HG03457 (cell line): ENCODE results near the gene FAM89B.

Source experiments
- ATAC-seq: cut with Tn5 transposase; IDR thresholded peaks from one replicate; pipeline ENCODE4 v1.9.1; 2021; ENCODE audit warnings: moderate number of reproducible peaks; ENCODE audit not compliant: unreplicated experiment

The FAM89B gene

DNA sequence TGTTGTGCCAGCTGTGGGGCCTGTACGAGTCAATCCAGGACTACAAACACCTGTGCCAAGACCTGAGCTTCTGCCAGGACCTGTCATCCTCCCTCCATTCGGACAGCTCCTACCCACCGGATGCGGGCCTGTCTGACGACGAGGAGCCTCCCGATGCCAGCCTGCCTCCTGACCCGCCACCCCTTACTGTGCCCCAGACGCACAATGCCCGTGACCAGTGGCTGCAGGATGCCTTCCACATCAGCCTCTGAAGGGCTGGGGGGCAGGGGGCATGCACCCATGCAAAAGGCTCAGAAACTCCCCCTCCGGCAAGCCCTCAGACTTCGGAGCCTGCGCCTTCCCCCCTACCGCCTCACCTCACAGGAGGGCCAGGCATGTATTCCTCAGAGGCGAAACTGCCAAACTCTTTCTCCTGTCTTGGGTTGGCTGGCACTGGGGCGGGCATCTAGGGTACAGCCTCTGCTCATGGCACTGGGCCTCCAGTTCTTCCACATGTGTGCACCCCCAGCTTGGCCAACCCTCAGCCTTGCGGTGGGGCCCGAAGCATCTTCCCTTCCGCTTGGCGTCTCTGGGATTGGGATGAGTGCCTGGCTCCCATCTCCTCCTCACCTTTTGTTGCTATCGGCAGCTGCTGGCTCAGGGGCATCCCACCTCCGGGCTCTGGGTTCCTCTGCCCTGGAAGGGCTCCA is 1.2 kb downstream of the FAM89B start:
- ATAC-seq, result no peak

DNA sequence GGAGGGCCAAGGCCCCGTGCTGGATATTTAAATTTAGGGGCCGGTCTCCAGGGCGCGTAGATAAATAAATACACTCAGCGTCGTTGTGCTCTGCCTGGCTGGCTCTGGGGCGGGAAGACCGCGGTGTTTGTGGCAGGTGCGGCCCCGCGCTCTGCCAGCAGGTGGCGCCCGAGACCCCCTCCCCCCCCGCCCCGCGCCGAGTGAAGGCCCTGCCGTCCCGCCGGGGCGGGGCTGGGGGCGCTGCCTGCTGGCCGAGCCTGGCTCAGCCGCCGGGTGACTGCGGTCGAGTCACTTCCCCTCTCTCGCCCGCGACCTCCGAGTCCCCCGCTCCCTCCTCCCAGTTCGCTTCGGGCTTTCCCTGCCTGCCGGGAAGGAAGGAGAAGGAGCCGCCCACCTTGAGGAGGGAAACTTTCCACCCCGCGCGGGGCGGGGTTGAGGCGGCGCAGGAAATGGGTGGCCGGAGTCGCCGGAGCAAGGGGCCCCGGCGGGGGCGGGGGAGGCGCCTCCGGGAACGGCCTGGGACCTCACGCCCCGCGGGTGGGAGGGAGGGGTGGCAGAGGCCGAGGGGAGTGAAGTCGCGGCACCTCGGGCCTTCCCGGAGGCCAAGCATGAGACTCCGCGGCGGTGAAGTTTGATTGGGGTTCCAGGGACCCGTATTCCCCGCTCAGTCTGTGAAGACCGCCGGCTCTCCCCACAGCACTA is 1.9 kb downstream of the FAM89B start:
- ATAC-seq, result peak; percentile 23

DNA sequence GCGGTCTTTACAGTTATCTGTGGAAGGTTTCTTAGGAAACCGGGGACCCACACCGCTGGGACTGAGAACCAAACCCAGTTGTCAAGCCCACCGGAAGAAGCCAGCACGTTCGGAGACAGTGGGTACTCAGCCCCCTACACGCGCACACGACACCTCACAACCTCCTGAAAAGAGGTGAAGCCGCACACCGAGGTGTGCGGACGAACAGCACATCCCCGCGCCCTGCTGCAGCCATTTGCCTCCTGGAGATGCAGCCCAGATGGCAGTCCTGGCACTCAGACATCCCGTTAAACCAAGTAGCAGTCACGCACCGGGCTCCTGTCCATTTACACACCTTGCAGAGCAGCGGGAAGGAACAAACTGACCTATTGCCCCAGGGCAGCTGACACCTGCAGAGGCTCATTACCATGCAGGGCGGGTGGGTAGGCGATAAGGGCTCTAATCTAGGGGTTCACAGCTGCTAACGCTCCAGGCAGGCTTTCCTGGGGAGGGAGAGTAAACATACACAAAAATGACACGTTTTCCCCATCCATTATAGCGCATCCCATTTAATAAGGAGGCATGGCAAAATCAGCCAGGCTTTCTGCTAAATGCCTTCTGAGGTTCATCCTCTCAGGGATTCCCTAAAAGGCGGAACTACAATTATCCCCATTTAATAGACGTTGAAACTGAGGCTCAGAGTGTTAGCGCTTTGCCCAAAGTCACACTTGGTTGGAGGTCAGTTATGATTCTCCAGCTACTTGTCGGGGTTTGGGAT is 2.7 kb downstream of the FAM89B start:
- ATAC-seq, result no peak

DNA sequence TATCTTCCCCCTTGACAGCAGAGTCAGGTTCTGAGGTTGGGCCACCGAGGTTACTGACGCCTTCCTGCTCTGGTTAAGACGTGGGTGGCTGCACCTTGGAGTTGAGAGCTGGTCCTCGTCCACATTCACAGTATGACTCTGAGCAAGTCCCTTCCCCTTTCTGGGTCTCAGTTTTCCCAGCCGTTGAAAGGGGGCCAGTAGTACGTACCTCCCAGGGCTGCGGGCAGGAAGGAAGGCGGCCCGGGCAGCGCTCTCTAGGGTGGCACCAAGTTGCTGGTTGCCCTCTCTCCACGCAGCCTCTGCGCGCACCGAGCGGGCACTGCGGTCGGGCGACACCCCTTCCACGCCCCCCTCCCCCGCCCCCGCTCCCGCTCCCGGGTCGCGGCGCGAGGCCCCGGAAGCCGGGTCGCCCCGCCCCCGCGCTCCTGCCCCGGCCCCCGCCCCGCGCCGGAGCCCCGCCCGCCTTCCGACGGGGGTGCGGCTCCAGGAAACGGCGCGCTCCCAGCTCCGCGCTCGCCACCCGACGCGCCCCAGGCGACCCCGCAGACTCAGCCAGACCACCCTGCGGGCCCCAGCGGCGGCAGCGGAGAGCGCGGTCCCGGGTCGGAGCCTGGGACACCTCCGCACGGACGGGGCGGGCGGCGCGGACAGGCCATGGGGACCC is 3.4 kb downstream of the FAM89B start, which contains the start of gene EHBP1L1:
TSS of gene EHBP1L1 (plus strand) at position 486 of the 664 bp plus-strand sequence. CDS start 250 bp downstream, outside the sequence.
- ATAC-seq, result no peak

DNA sequence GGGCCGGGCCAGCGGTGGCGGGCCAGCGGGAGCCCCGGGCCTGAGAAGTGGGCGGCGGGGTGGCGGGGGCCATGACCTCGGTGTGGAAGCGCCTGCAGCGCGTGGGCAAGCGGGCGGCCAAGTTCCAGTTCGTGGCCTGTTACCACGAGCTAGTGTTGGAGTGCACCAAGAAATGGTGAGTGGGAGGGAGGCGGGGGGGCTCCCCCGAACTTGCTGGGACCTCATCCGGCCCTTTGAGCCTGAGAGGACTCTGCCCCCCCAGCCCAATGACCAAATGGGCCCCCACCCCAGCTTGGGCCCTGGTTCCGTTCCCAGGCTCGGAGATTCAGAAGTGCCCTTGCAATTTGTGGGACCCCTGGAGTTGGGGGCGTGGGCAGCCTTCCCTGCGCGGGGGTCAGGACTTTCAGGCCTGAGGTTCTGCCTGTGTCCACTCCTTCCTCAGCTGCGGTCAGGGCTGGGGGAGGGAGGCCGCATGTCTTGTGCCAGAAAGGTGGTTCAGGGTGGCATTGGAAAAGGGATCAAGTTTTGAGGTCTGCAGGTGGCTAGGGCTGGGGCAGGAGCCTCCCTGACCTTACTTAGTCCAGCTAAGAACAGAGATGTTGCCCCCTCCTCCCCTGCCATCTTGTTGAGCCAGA is 4.0 kb downstream of the FAM89B start:
- ATAC-seq, result no peak

DNA sequence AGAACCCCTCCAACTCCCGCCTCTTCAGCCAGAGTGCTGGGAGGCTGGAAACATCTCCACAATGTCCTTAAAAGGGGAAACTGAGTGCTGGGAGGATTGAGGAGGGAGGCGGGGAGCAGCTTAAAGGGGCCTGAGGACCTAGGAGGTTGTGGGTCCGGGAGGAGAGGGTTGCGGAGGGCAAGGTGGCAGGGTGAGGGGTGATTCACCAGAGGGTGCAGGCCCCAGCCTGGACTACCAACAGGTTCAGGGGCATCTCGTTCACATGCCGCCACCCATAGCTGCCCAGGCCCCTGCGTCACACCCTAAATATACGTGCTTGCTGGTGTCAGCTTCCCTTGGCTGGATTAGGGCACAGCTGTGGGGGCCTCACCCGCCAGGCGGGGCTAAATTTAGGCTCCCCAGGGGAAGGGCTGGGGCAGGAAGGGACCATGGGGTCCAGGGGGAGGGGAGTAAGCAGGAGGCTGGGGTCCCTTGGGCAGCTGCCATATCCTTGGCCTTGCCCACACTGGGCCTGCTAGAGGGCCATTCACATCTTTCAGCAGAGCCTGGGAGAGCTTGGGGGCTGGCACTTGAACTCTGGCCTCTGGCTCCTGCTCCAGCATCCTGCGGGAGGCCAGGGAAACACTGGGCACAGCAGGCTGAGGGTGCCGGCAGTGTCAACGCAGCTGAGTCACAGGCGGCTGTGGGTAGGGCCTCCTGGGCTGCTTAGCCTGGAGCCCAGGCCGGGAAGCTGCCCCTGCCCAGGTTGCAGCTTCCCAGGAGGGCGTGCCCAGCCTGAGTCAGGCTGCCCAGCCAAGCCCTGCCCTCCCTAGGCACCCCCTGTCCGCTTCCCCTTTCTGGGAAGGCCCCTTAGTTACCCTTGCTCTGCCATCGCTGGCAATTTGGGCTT is 4.8 kb downstream of the FAM89B start:
- no peak for ATAC-seq

DNA sequence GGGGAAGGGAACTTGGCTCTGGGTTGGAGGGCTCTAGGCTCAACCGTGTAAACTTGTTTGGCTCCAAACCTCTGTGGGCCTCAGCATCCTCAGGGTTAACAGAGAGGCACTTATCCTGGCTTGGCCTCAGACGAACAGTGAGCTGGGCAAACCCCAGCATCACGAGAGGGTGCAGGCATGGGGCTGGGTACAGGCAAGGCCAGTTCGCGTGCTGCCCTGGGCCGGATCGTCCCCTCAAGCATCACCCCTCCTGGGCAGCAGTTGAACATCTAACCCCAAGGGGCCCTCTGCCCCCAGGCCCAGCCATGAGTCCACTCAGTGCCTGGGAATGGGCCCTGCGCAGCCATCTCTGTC is 5.4 kb downstream of the FAM89B start:
- ATAC-seq, result no peak

DNA sequence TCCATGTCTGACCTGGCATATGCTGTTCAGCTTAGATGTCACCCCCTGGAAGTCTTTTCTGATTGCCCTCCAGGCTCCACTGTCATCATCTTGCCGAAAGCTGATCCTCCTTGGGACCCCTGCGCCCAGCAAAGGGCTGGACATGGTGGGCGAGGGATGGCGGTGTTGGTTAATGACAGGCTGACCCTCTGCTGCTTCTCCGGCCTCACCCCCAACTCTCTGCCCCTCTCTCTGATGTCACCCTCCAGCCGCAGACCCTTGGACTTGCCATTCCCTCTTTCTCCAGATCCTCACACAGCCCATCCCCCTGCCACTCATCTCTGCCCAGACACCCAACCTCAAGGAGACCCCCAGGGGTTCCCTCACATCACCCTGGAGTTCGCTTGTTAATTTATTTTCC is 5.8 kb downstream of the FAM89B start:
- no peak for ATAC-seq

DNA sequence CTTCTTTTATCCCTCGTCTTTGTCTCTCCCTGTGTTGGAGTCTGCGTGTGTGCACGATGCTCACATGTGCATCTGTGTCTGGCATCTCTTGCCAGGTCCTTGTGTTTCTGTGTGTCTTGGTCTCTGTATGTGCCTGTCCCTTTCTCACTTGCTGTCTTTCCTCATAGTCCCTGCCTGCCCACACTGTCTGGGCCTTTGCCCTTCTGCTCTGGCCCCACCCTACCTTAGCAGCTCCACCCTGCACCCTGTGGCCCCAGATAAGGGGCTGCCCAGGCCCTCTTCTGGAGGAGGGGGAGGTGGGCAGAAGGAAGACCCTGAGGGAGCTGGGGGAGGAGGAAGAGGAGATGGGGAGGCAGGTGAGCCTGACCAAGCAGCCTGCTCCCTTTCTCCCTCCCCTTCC is 6.3 kb downstream of the FAM89B start:
- no peak for ATAC-seq

DNA sequence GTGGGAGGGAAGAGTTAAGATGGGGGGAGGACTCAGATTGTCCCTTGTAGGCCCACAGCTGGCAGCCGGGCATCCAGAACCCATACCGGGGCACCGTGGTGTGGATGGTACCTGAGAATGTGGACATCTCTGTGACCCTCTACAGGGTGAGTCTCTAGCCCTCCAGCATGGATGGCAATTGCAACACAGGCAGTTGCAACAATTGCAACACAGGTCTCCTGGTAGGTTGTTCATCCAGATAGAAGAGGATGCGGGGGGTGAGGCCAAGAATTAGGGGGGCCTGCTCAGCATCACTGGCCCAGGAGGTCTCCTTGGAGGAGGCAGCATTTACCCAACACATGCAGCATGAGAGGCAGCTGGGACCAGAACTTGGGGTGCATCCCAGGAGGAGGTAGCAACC is 7.0 kb downstream of the FAM89B start:
- ATAC-seq, result no peak

DNA sequence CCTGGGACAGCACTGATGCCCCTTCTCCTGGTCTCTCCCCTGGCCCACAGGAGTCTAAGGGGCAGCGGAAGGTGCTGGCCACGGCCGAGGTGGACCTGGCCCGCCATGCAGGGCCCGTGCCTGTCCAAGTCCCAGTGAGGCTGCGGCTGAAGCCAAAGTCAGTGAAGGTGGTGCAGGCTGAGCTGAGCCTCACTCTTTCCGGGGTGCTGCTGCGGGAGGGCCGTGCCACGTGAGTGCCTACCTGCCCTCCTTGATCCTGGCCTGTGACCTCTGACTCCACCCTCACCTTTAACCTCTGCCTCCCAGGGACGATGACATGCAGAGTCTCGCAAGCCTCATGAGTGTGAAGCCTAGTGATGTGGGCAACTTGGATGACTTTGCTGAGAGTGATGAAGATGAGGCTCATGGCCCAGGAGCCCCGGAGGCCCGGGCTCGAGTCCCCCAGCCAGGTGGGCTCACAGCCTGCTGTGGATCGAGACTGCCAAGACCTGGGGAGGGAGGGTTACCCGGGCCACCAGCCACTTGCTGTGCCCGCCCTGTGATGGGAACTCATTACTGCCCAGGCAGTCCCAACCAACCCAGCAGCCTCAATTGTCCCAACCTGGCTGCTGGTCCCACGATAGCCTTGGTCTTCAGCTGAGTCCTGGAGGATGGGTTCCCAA is 7.8 kb downstream of the FAM89B start:
- no peak for ATAC-seq

DNA sequence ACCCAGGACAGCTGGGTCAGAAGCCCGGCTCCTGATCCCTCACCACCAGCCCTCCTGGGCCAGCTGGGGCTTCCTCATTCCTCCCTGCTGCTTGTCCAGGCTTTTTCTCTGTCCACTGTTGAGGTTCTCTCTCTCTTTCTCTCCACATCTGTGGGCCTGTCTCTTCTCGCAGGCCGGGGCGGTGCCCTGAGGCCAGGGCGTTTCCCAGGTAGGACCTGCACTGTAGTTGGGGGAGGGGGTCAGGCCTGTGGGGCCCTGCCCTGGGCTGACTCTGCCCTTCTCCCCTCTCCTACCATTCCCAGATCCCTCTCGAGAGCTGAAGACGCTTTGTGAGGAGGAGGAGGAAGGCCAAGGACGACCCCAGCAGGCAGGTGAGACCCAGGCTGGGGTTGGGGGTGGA is 8.4 kb downstream of the FAM89B start:
- no peak for ATAC-seq

DNA sequence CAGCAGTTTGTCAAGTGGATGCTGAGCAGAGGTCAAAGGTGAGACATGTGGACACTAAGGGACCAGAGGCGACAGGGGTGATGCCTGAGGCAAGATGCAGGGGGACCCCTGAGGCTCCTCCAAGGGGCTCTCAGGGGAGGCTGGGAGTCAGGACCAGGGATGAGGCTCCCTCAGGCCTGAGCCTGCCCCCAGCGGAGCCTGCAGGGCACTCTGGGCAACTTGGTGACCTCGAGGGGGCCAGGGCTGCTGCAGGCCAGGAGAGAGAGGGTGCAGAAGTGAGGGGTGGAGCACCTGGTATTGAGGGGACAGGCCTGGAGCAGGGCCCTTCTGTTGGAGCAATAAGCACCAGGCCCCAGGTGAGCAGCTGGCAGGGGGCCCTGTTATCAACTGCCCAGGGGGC is 9.6 kb downstream of the FAM89B start:
- no peak for ATAC-seq

DNA sequence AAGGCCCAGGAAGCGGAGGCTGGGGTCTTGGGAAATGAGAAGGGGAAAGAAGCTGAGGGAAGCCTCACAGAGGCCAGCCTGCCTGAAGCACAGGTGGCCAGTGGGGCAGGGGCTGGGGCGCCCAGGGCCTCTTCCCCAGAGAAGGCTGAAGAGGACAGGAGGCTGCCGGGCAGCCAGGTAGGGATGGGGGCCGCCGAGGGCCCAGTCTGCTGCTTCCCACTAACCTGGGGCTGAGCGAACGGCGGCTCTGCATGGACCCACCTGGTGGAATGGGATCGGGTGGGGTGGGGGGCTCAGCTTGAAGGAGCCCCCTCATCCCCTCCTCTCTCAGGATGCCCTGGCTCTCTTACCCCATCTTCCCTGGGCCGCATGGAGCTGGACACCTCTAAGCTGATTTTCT is 11.3 kb downstream of the FAM89B start:
- no peak for ATAC-seq

DNA sequence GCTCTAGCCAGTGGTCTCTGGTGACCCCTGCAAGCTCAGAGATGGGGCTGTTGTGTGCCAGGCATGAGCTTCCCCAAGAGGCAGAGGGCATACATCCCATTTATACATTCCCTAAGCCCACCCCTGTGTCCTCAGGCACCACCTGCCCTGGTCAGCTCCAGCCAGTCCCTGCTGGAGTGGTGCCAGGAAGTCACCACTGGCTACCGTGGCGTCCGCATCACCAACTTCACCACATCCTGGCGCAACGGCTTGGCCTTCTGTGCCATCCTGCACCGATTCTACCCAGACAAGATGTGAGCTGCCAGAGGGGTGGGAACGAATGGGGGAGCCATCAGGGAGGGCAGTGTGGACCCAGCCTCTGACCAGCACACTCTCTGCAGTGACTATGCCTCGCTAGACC is 11.8 kb downstream of the FAM89B start:
- no peak for ATAC-seq

DNA sequence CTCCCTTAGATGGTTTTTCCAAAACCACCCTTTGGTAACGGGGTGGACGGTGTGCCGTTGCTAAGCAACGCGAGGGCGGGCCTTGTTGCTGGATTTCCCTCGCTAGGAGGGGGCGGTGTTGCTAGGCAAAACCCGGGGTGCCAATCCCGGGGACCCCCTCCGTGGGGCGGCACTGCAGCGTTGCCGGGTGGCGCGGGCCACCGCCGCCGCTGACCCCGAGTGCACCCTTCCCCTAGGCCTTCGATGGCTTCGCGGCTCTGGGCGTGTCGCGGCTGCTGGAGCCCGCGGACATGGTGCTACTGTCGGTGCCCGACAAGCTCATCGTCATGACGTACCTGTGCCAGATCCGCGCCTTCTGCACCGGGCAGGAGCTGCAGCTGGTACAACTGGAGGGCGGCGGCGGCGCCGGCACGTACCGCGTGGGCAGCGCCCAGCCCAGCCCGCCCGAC is 12.4 kb downstream of the FAM89B start:
- ATAC-seq, result no peak

DNA sequence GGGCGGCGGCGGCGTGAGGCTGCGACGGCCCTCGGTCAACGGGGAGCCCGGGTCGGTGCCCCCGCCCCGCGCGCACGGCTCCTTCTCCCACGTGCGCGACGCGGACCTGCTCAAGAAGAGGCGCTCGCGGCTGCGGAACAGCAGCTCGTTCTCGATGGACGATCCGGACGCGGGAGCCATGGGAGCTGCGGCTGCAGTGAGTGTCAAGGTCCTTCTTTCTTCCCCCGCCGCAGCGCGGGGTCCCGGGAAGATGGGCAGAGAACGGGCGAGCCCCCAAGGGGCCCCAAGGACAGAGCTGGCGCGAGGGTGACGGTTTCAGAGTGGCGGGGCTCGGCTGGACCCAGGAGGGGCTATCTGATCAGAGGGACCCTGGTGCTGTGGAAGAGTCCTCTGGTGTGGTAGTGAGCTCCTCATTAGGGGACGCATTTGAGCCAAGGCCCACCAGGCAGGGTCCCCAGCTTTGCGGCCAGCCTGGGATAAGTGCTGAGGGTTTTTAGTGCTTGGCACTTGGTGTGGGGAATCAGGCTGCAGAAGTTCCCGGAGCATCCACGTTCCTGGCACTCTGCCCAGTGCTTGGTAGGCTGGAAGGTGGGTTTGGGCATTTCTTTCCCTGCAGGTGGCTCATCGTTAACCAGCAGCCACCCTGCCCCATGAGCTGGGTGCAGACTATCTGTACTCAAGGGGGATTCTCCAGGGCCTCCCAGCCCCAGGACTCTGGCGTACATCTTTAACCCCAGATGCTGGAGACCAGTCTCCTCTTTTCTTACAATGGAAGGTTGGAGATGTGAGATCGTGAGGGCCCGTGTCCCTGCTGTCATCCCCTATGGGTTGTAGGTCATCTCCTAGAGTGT is 13.3 kb downstream of the FAM89B start:
- no peak for ATAC-seq

DNA sequence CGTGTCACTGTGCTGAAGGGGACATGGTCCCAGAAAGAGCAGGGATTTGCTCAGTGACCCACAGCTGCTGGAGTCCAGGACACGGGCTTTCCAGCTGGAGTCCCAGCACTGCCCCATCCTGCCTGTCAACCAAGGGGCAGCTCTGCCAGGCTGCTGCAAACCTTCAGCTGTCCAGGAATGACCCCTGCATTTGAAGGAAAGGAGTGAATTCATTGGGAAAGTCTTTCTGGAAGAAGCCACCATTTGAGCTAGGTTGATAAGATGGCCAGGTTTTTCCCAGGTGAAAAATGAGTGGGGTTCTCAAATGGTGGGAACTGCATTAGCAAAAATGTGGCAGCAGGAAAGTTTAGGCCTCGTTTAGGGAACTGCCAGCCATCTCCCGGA is 13.9 kb downstream of the FAM89B start:
- no peak for ATAC-seq

DNA sequence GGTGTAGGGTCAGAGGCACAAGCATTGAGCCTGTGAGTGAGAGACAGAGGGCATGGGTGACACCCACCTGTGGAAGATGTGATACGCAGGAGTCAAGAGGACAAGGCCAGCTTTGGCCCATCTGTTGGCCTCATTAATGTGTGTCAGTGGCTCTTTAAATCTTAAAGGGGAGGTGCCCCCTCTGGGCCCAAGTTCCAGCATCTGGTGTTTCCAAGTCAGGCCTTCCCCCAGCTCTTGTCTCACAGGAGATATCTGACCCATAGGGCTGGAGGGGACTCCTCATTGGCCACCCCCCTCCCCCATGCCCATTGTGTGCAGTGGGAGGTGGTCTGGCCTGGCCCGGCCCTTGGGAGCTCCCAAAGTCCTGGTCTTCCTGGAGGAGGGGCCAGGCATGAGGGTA is 14.3 kb downstream of the FAM89B start:
- no peak for ATAC-seq
